H1 (cell line): ENCODE data around the gene NUAK1. TPM values are rescaled to one million over a fixed set of nuclear protein-coding genes. Genes with fewer than 3 reads are reported as not detected.

Experiments used
- NANOG ChIP-seq: IDR thresholded peaks from 2 replicates; pipeline ENCODE4 v1.6.1; 2011; ENCODE audit warnings: low read length, low read depth, mild to moderate bottlenecking, inconsistent platforms; ENCODE audit not compliant: insufficient read depth, poor library complexity, severe bottlenecking
- SIN3A ChIP-seq, 2 experiments: IDR thresholded peaks in 1 of 2; conservative IDR thresholded peaks in 1 of 2; 2 replicates each; pipeline ENCODE4 v1.6.1; 2011 to 2012; ENCODE audit warnings: low read length in 2 of 2, improper control_type of control experiment in 1 of 2, low read depth in 1 of 2, mild to moderate bottlenecking in 1 of 2
- SIX5 ChIP-seq: IDR thresholded peaks from 2 replicates; pipeline ENCODE4 v1.6.1; 2011; ENCODE audit warnings: mild to moderate bottlenecking, low read depth, low read length
- polyA plus RNA-seq, 7 experiments: library from polyadenylated mRNA; depleted of rRNA in 3 of 7; stranded (reverse) in 5 of 7; unstranded in 2 of 7; fragments of >200 nt in 5 of 7; fragments of 200-250 nt in 2 of 7; gene quantifications; 1 replicate in 5 of 7; 2 replicates in 1 of 7; 4 replicates in 1 of 7; pipeline versions ENCODE4 v1.2.1 to v1.2.3, GENCODE V29; 2011 to 2013; ENCODE audit warnings: missing spikeins in 2 of 7, mixed read lengths in 2 of 7
- total RNA-seq: library from RNA; stranded (reverse); fragmentation: NEBNext Ultra II Directional; extraction: Animal tissue kit (Norgen Biotek cat#: 25700); gene quantifications from 2 replicates; pipeline ENCODE4 v1.2.1, GENCODE V29; 2021

The NUAK1 gene
- total and polyA plus RNA-seq, 2 of the 8 experiments (the other 6 are each of a cell fraction or from before 2014, with no cell fraction given): 6.7 to 18.2 TPM

DNA sequence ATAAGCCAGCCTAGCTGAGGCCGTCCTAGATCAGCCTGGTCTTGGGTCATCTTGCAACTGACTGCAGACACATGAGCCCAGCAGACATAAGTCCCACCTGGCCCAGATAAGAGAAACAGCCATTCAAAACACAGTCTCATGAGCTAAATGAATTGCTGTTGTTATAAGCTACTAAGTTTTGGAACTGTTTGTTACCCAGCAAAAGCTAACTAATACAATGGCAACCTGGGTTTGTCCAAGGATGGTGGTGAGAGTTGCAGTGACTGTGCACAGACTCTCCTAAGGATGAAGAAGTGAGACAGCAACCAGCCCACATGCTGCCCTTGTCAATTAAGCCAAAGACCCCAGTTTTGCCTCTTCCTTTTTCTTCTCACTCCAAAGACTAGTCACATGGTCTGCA is 22.2 kb upstream of the NUAK1 start (continued):
- TF ChIP-seq SIN3A (conservative IDR thresholded peaks at IDR 0.05 in 1 of 2, IDR thresholded peaks at IDR 0.05 in 1 of 2; ENCODE audit: low read depth in 1 of 2, low read length in 2 of 2): no peak
- TF ChIP-seq SIX5: no peak
- no peak for TF ChIP-seq NANOG
- TF ChIP-seq, all 59 proteins: peak for 0
